GM23338 (cell line): ENCODE results near the gene CMKLR1.

Source experiments
- CTCF ChIP-seq, 2 experiments: fragments of 200-600 bp in 1 of 2; sonication (generic) in 1 of 2; conservative IDR thresholded peaks; 2 replicates each; pipeline versions ENCODE4 v1.5.1 to v1.6.1; 2016 to 2017; ENCODE audit warnings: antibody characterized with exemption in 2 of 2, low read depth in 2 of 2, mild to moderate bottlenecking in 2 of 2, moderate library complexity in 1 of 2
- EZH2phosphoT487 ChIP-seq: fragments of 200-600 bp; sonication (generic); IDR thresholded peaks from one replicate; pipeline ENCODE4 v1.8.1; 2018; ENCODE audit warnings: antibody characterized with exemption; ENCODE audit not compliant: unreplicated experiment
- NANOG ChIP-seq: IDR thresholded peaks from 2 replicates; pipeline ENCODE4 v1.6.1; 2016; ENCODE audit warnings: antibody characterized with exemption, borderline replicate concordance
- POLR2AphosphoS5 ChIP-seq: IDR thresholded peaks from 2 replicates; pipeline ENCODE4 v1.6.1; 2016; ENCODE audit warnings: antibody characterized with exemption, low read depth
- STAT1 ChIP-seq: IDR thresholded peaks from one replicate; pipeline ENCODE4 v1.6.1; 2016; ENCODE audit warnings: antibody characterized with exemption; ENCODE audit not compliant: unreplicated experiment

DNA sequence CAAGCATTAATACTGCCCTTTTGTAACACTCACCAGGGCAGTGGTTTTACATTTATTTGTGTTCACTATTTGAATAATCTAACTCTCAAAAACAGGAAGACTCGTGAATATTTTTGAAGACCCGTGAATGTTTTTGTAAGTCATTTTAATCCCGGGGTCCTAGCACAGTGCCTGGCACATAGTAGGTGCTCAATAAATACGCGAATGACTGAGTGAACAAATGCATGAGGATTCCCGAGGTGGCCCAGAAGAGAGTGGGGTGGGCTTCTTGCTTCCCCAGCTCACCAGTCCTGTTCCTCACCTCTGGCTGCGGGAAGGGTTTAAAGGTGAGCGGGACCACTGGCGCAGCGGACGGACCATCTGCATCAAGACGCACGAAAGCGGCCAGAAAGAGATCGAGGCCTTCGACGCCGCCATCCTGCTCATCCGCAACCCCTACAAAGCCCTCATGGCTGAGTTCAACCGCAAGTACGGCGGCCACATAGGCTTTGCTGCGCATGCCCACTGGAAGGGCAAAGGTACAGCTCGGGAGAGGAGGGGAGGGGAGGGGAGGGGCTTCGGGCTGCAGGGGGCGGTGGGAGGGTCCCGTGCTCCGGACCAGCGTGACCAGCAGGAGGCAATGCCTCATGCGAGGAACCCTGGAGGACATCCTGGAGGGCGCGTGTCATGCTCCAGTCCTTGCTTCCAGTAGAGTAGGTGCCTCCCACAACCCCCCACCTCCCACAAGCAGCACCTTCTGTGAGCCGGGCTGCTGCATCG is 98.9 kb downstream of the CMKLR1 start:
- TF ChIP-seq POLR2AphosphoS5 (no peak), CTCF (conservative IDR thresholded peaks at IDR 0.05; ENCODE audit: low read depth in 2 of 2) (peak in 1 of 2 experiments; percentile 57; a peak in 3 of 4 replicates), STAT1 (no peak), EZH2phosphoT487 (no peak), NANOG (no peak)
